C4-2B (cell line): Measurements from ENCODE around the gene NKD1.

ENCODE experiments used
- ZFX ChIP-seq: fragments of 450-650 bp; IDR thresholded peaks from 2 replicates; pipeline ENCODE4 v1.6.1; 2017
- TF ChIP-seq, protein P1 (sequence below): fragments of 450-650 bp; conservative IDR thresholded peaks from 2 replicates; pipeline ENCODE4 v1.5.1; 2017; ENCODE audit warnings: mild to moderate bottlenecking

DNA sequence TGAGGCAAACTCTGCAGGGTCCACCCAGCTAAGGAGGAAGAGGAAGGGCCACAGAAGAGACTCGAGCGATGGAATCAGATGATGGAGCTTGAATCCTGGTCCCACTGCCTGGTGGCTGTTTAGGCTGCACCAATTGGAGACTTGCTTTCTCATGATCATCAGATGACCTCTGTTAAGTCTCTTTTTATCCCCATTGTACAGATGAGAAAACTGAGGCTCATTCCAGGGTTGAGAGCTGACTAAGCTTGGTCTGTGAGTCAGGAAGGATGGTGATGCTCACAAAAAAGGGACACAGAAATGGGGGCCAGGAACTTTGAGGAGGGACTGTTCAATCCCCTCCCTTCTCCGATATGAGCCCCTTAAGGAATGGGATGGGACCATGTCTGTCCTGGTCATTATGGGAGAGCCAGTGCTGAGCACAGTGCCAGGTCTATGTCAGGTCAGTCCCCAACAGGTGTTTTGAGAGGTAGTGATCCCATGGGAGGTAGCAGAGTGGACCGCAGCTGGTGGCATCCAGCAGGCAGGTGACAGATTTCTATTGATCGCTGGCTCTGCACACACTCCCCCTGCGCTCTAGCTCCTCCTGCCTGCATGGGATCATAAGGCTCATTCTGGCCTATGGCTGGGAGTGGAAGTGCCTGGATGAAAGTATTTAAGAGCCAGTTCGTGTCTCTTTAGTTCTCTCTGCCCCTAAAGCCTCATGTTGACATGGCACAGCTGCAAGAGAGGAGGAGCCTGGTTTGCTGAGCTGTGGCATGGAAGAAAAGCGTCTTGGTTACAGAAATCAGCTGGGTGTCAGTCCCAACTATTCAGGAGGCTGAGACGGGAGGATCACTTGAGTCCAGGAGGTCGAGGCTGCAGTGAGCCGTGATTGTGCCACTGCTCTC, 105.7 kb downstream of the NKD1 start:
- TF ChIP-seq, protein P1, sequence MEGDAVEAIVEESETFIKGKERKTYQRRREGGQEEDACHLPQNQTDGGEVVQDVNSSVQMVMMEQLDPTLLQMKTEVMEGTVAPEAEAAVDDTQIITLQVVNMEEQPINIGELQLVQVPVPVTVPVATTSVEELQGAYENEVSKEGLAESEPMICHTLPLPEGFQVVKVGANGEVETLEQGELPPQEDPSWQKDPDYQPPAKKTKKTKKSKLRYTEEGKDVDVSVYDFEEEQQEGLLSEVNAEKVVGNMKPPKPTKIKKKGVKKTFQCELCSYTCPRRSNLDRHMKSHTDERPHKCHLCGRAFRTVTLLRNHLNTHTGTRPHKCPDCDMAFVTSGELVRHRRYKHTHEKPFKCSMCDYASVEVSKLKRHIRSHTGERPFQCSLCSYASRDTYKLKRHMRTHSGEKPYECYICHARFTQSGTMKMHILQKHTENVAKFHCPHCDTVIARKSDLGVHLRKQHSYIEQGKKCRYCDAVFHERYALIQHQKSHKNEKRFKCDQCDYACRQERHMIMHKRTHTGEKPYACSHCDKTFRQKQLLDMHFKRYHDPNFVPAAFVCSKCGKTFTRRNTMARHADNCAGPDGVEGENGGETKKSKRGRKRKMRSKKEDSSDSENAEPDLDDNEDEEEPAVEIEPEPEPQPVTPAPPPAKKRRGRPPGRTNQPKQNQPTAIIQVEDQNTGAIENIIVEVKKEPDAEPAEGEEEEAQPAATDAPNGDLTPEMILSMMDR: no peak
- no peak for TF ChIP-seq ZFX
